SJSA1 (cell line): Measurements from ENCODE around the gene SPOP. TPM values are rescaled to one million over a fixed set of nuclear protein-coding genes. Genes with fewer than 3 reads are reported as not detected.
"Not testable (repeated sequence)": the region's sequence is repeated elsewhere in the genome, so short reads cannot be mapped to it uniquely, and the experiment has no call there.

Experiments
- DNase-seq, 2 experiments: peaks; one replicate each; pipeline ENCODE4 v3.0.0-alpha.2; 2015 to 2020; ENCODE audit warnings: low spot score in 2 of 2, low read depth in 1 of 2
- H3K27ac ChIP-seq: fragments of 250-450 bp; sonication (Bioruptor Pico); 2 replicates; pipeline ENCODE4 v1.5.1; 2020; ENCODE audit warnings: mild to moderate bottlenecking, moderate library complexity
- H3K27me3 ChIP-seq: fragments of 250-450 bp; sonication (Bioruptor Pico); replicated peaks from 2 replicates; pipeline ENCODE4 v1.5.1; 2020; ENCODE audit warnings: mild to moderate bottlenecking, moderate library complexity
- H3K36me3 ChIP-seq: fragments of 250-450 bp; sonication (Bioruptor Pico); 2 replicates; pipeline ENCODE4 v1.5.1; 2020; ENCODE audit warnings: mild to moderate bottlenecking
- H3K4me1 ChIP-seq: fragments of 250-450 bp; sonication (Bioruptor Pico); replicated peaks from 2 replicates; pipeline ENCODE4 v1.6.1; 2021; ENCODE audit warnings: mild to moderate bottlenecking
- H3K4me3 ChIP-seq: fragments of 250-450 bp; sonication (Bioruptor Pico); 2 replicates; pipeline ENCODE4 v1.5.1; 2020; ENCODE audit warnings: mild to moderate bottlenecking
- H3K9me3 ChIP-seq: fragments of 250-450 bp; sonication (Bioruptor Pico); replicated peaks from 2 replicates; pipeline ENCODE4 v1.5.1; 2020; ENCODE audit warnings: mild to moderate bottlenecking
- total RNA-seq: library from RNA; depleted of rRNA; stranded (reverse); fragments of >200 nt; shearing (Covaris generic); gene quantifications from 2 replicates; pipeline ENCODE4 v1.2.3, GENCODE V29; 2014

SPOP gene
- total RNA-seq, 1 experiment from 2014 or later: 73.0 TPM

GRCh38 chr17:49688848-49689247 is 11.0 kb upstream of the SPOP start:
- H3K27ac ChIP-seq: no peak overlapping the region
- H3K4me3 ChIP-seq: no peak overlapping the region
- DNase-seq: no peak
- no peaks in the 10 kb centered on the region for H3K36me3 ChIP-seq
- H3K4me1 ChIP-seq: peaks cover 24% of the 10 kb centered on the region
- H3K27me3 ChIP-seq: no peaks in the 10 kb centered on the region
- H3K9me3 ChIP-seq: no peaks in the 10 kb centered on the region

GRCh38 chr17:49687878-49688491 is 10.1 kb upstream of the SPOP start:
- H3K27ac ChIP-seq: 0 out of 2 replicates have a peak overlapping the region, but pooled peaks have one; percentile 1
- peak in 1 of 2 experiments; percentile 57 for DNase-seq

GRCh38 chr17:49681106-49681979 is 3.4 kb upstream of the SPOP start:
- DNase-seq: no peak
- no peak overlapping the region for H3K27ac ChIP-seq
- no peaks in the 10 kb centered on the region for H3K27me3 ChIP-seq

More at GRCh38 chr17:49687878-49688491, 10.1 kb upstream of the SPOP start:
- Histone ChIP-seq H3K4me1 (peaks cover 24% of the 10 kb centered on the region), H3K36me3 (no peaks in the 10 kb centered on the region), H3K9me3 (no peaks in the 10 kb centered on the region), H3K4me3 (no peak overlapping the region), H3K27me3 (no peaks in the 10 kb centered on the region)

GRCh38 chr17:49680314-49680713 is 2.4 kb upstream of the SPOP start:
- no peak for DNase-seq
- Histone ChIP-seq H3K36me3 (peaks cover 6% of the 10 kb centered on the region), H3K27me3 (no peaks in the 10 kb centered on the region), H3K4me1 (peaks cover 16% of the 10 kb centered on the region), H3K4me3 (no peak overlapping the region), H3K9me3 (no peaks in the 10 kb centered on the region; the same call in 1 of the 2 replicates), H3K27ac (no peak overlapping the region)

More at GRCh38 chr17:49681106-49681979, 3.4 kb upstream of the SPOP start:
- no peaks in the 10 kb centered on the region for H3K36me3 ChIP-seq
- peaks cover 11% of the 10 kb centered on the region for H3K4me1 ChIP-seq
- no peak overlapping the region for H3K4me3 ChIP-seq
- H3K9me3 ChIP-seq: no peaks in the 10 kb centered on the region; the same call in 1 of the 2 replicates

GRCh38 chr17:49677134-49677932 is 564 bp downstream of the SPOP start:
- H3K36me3 ChIP-seq: peaks cover 17% of the 10 kb centered on the region
- H3K4me1 ChIP-seq: peaks cover 16% of the 10 kb centered on the region
- H3K27me3 ChIP-seq: no peaks in the 10 kb centered on the region
- H3K27ac ChIP-seq: peak overlapping the region; percentile 50
- peak overlapping the region; percentile 52 for H3K4me3 ChIP-seq
- DNase-seq: peak; percentile 93 to 99
- H3K9me3 ChIP-seq: no peaks in the 10 kb centered on the region; the same call in 1 of the 2 replicates

GRCh38 chr17:49676276-49676868 is 1.5 kb downstream of the SPOP start:
- DNase-seq: peak in 1 of 2 experiments; percentile 38
- H3K27me3 ChIP-seq: no peaks in the 10 kb centered on the region
- no peaks in the 10 kb centered on the region; the same call in 1 of the 2 replicates for H3K9me3 ChIP-seq
- peak overlapping the region; percentile 52 for H3K4me3 ChIP-seq
- H3K27ac ChIP-seq: peak overlapping the region; percentile 50
- peaks cover 16% of the 10 kb centered on the region for H3K4me1 ChIP-seq
- peaks cover 17% of the 10 kb centered on the region for H3K36me3 ChIP-seq

- no peak overlapping the region for H3K4me3 ChIP-seq
- peaks cover 16% of the 10 kb centered on the region for H3K4me1 ChIP-seq
- no peak overlapping the region for H3K27ac ChIP-seq
- no peaks in the 10 kb centered on the region for H3K27me3 ChIP-seq
- DNase-seq: no peak
- H3K36me3 ChIP-seq: peaks cover 21% of the 10 kb centered on the region
- H3K9me3 ChIP-seq: no peaks in the 10 kb centered on the region; the same call in 1 of the 2 replicates
These were observed 3.4 kb downstream of the SPOP start for GRCh38 chr17:49674507-49674906.

GRCh38 chr17:49673679-49674078 is 4.2 kb downstream of the SPOP start:
- not testable (repeated sequence) for DNase-seq, H3K27ac ChIP-seq, H3K9me3 ChIP-seq, H3K27me3 ChIP-seq, H3K4me3 ChIP-seq
- Histone ChIP-seq H3K4me1 (peaks cover 16% of the 10 kb centered on the region), H3K36me3 (peaks cover 21% of the 10 kb centered on the region)

- no peaks in the 10 kb centered on the region for H3K9me3 ChIP-seq
- H3K36me3 ChIP-seq: peaks cover 33% of the 10 kb centered on the region
- no peak overlapping the region for H3K27ac ChIP-seq
- DNase-seq: no peak
- H3K4me1 ChIP-seq: no peaks in the 10 kb centered on the region
- no peaks in the 10 kb centered on the region for H3K27me3 ChIP-seq
- no peak overlapping the region for H3K4me3 ChIP-seq
These were observed 7.3 kb downstream of the SPOP start for GRCh38 chr17:49670641-49671040.

GRCh38 chr17:49670002-49670401 is 7.9 kb downstream of the SPOP start:
- H3K27ac ChIP-seq: no peak overlapping the region
- DNase-seq: no peak
- no peaks in the 10 kb centered on the region for H3K27me3 ChIP-seq
- H3K9me3 ChIP-seq: no peaks in the 10 kb centered on the region
- no peaks in the 10 kb centered on the region for H3K4me1 ChIP-seq
- peaks cover 32% of the 10 kb centered on the region for H3K36me3 ChIP-seq
- H3K4me3 ChIP-seq: no peak overlapping the region

- H3K36me3 ChIP-seq: peaks cover 40% of the 10 kb centered on the region
- no peak for DNase-seq
- H3K27me3 ChIP-seq: no peaks in the 10 kb centered on the region
- no peaks in the 10 kb centered on the region for H3K4me1 ChIP-seq
- no peaks in the 10 kb centered on the region for H3K9me3 ChIP-seq
- H3K27ac ChIP-seq: no peak overlapping the region
- H3K4me3 ChIP-seq: no peak overlapping the region
These were observed 10.0 kb downstream of the SPOP start for GRCh38 chr17:49667854-49668253.

- Histone ChIP-seq H3K27me3 (no peaks in the 10 kb centered on the region), H3K4me3 (no peak overlapping the region), H3K36me3 (peaks cover 45% of the 10 kb centered on the region), H3K27ac (no peak overlapping the region), H3K4me1 (no peaks in the 10 kb centered on the region), H3K9me3 (no peaks in the 10 kb centered on the region)
- no peak for DNase-seq
These were observed 13.1 kb downstream of the SPOP start for GRCh38 chr17:49664706-49665211.
